GOT3 (cell line): ENCODE measurements around the gene PEX11A.

Experiments used
- DNase-seq: peaks from one replicate; lab custom pipeline; 2025; ENCODE audit warnings: mixed read lengths; lab: John Stamatoyannopoulos, UW

The PEX11A gene

GRCh38 chr15:89654847-89655805 lies 35.4 kb downstream of the PEX11A start, which contains the start of gene KIF7:
Gene KIF7, minus strand, starts transcription at chr15:89655467. Its CDS starts 2,537 bp downstream, at chr15:89652930.
- no peak for DNase-seq

- DNase-seq: no peak
These were observed 36.2 kb downstream of the PEX11A start for GRCh38 chr15:89654301-89654761.

GRCh38 chr15:89653578-89653977 lies 37.0 kb downstream of the PEX11A start:
- DNase-seq: no peak

GRCh38 chr15:89652666-89653065 lies 37.9 kb downstream of the PEX11A start:
- DNase-seq: no peak

- no peak for DNase-seq
These were observed 38.4 kb downstream of the PEX11A start for GRCh38 chr15:89652131-89652530.

- DNase-seq: no peak
These were observed 40.8 kb downstream of the PEX11A start for GRCh38 chr15:89649716-89650115.

GRCh38 chr15:89649013-89649625 lies 41.4 kb downstream of the PEX11A start:
- no peak for DNase-seq

GRCh38 chr15:89648106-89649012 lies 42.2 kb downstream of the PEX11A start:
- no peak for DNase-seq

GRCh38 chr15:89647191-89647851 lies 43.2 kb downstream of the PEX11A start:
- DNase-seq: no peak

GRCh38 chr15:89646416-89647141 lies 44.0 kb downstream of the PEX11A start:
- DNase-seq: no peak

GRCh38 chr15:89645680-89646079 lies 44.9 kb downstream of the PEX11A start:
- no peak for DNase-seq

GRCh38 chr15:89642106-89642505 lies 48.4 kb downstream of the PEX11A start:
- DNase-seq: no peak

- DNase-seq: no peak
These were observed 49.5 kb downstream of the PEX11A start for GRCh38 chr15:89641053-89641452.

GRCh38 chr15:89640245-89640644 lies 50.3 kb downstream of the PEX11A start:
- no peak for DNase-seq

GRCh38 chr15:89633585-89633984 lies 57.0 kb downstream of the PEX11A start:
- DNase-seq: no peak

GRCh38 chr15:89632563-89633430 lies 57.8 kb downstream of the PEX11A start:
- no peak for DNase-seq

- no peak for DNase-seq
These were observed 58.7 kb downstream of the PEX11A start for GRCh38 chr15:89631902-89632264.
